Osteocyte (in vitro differentiated cells): ENCODE results near the gene SYNC. TPM values are rescaled to one million over a fixed set of nuclear protein-coding genes. Genes with fewer than 3 reads are reported as not detected.

ENCODE experiments used
- DNase-seq: peaks from one replicate; pipeline ENCODE4 v3.0.0; 2021; ENCODE audit warnings: mixed read lengths; ENCODE audit not compliant: unreplicated experiment; ENCODE audit errors: extremely low spot score
- H3K27ac Mint-ChIP-seq: one replicate; pipeline ENCODE4 v1.8.0; 2021; ENCODE audit warnings: mild to moderate bottlenecking, mixed read lengths; ENCODE audit not compliant: unreplicated experiment
- H3K27me3 Mint-ChIP-seq: one replicate; pipeline ENCODE4 v1.8.0; 2021; ENCODE audit warnings: mixed read lengths; ENCODE audit not compliant: unreplicated experiment
- H3K36me3 Mint-ChIP-seq: one replicate; pipeline ENCODE4 v1.8.0; 2021; ENCODE audit warnings: mixed read lengths; ENCODE audit not compliant: unreplicated experiment
- H3K4me1 Mint-ChIP-seq: one replicate; pipeline ENCODE4 v1.8.0; 2021; ENCODE audit warnings: mixed read lengths; ENCODE audit not compliant: unreplicated experiment
- H3K4me3 Mint-ChIP-seq: one replicate; pipeline ENCODE4 v1.8.0; 2021; ENCODE audit warnings: mild to moderate bottlenecking, moderate library complexity, mixed read lengths; ENCODE audit not compliant: unreplicated experiment
- H3K9me3 Mint-ChIP-seq: one replicate; pipeline ENCODE4 v1.8.0; 2021; ENCODE audit warnings: mixed read lengths; ENCODE audit not compliant: unreplicated experiment
- CTCF ChIP-seq: fragments of 200-600 bp; sonication (generic); IDR thresholded peaks from 2 replicates; pipeline ENCODE4 v1.5.0; 2021; ENCODE audit warnings: antibody characterized with exemption, mild to moderate bottlenecking, moderate library complexity
- long read RNA-seq: library from polyadenylated mRNA; unstranded; transcript quantifications from one replicate; pipeline ENCODE4 v2.0.0, GENCODE V29; 2021
- total RNA-seq: library from RNA; stranded (reverse); gene quantifications from 2 replicates; pipeline ENCODE4 v1.2.1, GENCODE V29; 2021

Gene SYNC
- 23.0 and 24.6 TPM in 2 replicates for total RNA-seq
- long read RNA-seq, transcript SYNC-202 (5 exons, 3,398 nt) = major isoform, 8 of 32 reads
- long read RNA-seq, partial matches to known transcripts = 10 of 32 reads
- long read RNA-seq, other reads (novel, unspliced or antisense) = 13 of 32 reads

DNA sequence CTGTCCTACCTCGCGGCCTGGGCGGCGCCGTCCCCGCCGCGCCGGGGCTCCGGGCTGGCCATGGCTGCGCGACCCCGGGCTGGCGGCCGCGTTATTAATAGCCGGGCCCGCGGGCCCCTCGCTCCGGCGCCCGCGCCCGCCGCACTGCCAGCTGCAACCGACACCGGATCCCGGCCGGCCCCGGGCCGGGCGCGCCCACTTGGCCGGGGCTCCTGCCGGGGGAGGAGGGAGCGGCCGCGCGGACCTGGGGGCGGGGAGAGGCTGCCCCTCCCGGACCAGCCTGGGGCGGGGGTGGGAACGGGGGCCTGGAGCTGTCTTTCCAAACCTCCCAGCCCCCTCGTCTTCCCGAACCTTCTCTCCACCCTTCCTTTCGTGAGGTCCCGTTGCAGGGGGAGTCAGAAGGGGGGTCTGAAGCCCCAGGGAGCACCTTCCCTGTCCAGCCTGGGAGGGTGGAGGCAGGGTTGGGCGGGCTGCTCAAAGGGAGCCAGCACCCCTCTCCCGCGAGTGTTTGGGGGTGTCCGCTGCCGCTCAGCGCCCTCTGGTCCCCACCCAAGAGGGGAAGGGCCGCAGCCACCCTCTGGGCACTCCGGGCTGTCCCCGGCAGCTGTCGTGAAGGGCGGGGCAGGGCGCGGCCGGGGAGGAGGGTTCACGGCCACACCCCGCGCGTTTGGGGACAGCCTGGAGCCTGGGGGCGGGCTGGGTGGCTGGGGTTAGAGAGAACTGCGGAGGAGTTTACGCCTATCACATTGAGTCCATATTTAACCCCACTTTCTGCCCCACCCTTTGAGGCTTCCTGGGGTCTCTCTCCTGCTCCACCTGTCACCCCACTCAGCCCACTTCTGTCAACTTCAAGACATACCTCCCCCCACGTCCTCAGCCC is at the start of gene SYNC:
Gene SYNC, minus strand, starts transcription at position 172 of the 880 bp plus-strand sequence. Its CDS starts 110 bp downstream, at position 62.
- H3K4me3 Mint-ChIP-seq = peak within 1 kb of the TSS; percentile 83
- no peaks in the 10 kb centered on the region for H3K27me3 Mint-ChIP-seq
- no peaks in the 10 kb centered on the region for H3K36me3 Mint-ChIP-seq
- H3K9me3 Mint-ChIP-seq = no peaks in the 10 kb centered on the region
- no peak for TF ChIP-seq CTCF
- DNase-seq = peak; percentile 92
- H3K27ac Mint-ChIP-seq = peak within 1 kb of the TSS; percentile 99
- H3K4me1 Mint-ChIP-seq = peaks cover 65% of the 10 kb centered on the region

GRCh38 chr1:32749771-32750170 is 47.2 kb upstream of the SYNC start:
- Mint-ChIP-seq H3K27ac (no peak overlapping the region), H3K36me3 (peaks cover 2% of the 10 kb centered on the region), H3K27me3 (no peaks in the 10 kb centered on the region), H3K4me1 (peaks cover 5% of the 10 kb centered on the region), H3K4me3 (no peak overlapping the region), H3K9me3 (no peaks in the 10 kb centered on the region)
- no peak for DNase-seq
- no peak for TF ChIP-seq CTCF

- H3K9me3 Mint-ChIP-seq = no peaks in the 10 kb centered on the region
- peaks cover 5% of the 10 kb centered on the region for H3K4me1 Mint-ChIP-seq
- peaks cover 2% of the 10 kb centered on the region for H3K36me3 Mint-ChIP-seq
- H3K27ac Mint-ChIP-seq = no peak overlapping the region
- no peak for DNase-seq
- no peaks in the 10 kb centered on the region for H3K27me3 Mint-ChIP-seq
- no peak for TF ChIP-seq CTCF
- no peak overlapping the region for H3K4me3 Mint-ChIP-seq
These were observed 46.8 kb upstream of the SYNC start for GRCh38 chr1:32749332-32749731.

DNA sequence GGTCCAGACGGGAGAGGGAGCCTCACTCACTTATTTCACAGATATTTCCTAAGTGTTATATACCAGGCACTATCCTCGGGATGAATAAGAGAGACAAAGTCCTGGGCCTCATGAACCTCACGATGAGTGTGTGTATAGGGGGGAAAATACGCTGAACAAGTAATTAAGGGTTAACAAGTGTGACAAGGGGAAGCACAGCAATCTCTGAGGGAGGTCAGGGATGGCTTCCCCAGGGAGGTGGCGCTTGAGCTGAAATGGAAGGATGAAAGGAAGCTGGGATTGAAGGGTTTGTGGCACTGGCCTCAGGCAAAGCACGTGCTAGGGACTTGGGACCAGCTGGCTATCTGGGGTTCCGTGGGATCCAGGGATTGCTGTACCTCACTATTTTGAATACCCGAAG is 46.4 kb upstream of the SYNC start:
- no peaks in the 10 kb centered on the region for H3K27me3 Mint-ChIP-seq
- H3K9me3 Mint-ChIP-seq = no peaks in the 10 kb centered on the region
- H3K27ac Mint-ChIP-seq = no peak overlapping the region
- TF ChIP-seq CTCF = no peak
- H3K36me3 Mint-ChIP-seq = peaks cover 2% of the 10 kb centered on the region
- H3K4me1 Mint-ChIP-seq = peaks cover 5% of the 10 kb centered on the region
- no peak overlapping the region for H3K4me3 Mint-ChIP-seq
- DNase-seq = no peak

- Mint-ChIP-seq H3K4me1 (peaks cover 6% of the 10 kb centered on the region), H3K27ac (no peak overlapping the region), H3K9me3 (no peaks in the 10 kb centered on the region), H3K4me3 (no peak overlapping the region), H3K36me3 (peaks cover 2% of the 10 kb centered on the region), H3K27me3 (no peaks in the 10 kb centered on the region)
- DNase-seq = no peak
- no peak for TF ChIP-seq CTCF
These were observed 45.8 kb upstream of the SYNC start for GRCh38 chr1:32748348-32748747.
